SHP77 (cell line): ENCODE measurements around the gene PPP4R4.
"Not testable (repeated sequence)": the region's sequence is repeated elsewhere in the genome, so short reads cannot be mapped to it uniquely, and the experiment has no call there.

Source experiments
- DNase-seq, 2 experiments: peaks; one replicate each; lab custom pipeline; 2025; lab: John Stamatoyannopoulos, UW

The PPP4R4 gene

GRCh38 chr14:94269156-94269555 lies 95.0 kb downstream of the PPP4R4 start:
- DNase-seq = no peak

GRCh38 chr14:94276898-94277561 lies 102.9 kb downstream of the PPP4R4 start:
- DNase-seq = not testable (repeated sequence)

GRCh38 chr14:94278731-94279130 lies 104.6 kb downstream of the PPP4R4 start:
- DNase-seq = no peak

- no peak for DNase-seq
Observed at GRCh38 chr14:94282991-94283723, 109.0 kb downstream of the PPP4R4 start.

GRCh38 chr14:94284221-94284620 lies 110.1 kb downstream of the PPP4R4 start:
- no peak for DNase-seq

- DNase-seq = no peak
Observed at GRCh38 chr14:94285158-94285557, 111.0 kb downstream of the PPP4R4 start.

- DNase-seq = no peak
Observed at GRCh38 chr14:94288610-94289465, 114.7 kb downstream of the PPP4R4 start.

GRCh38 chr14:94290197-94290596 lies 116.1 kb downstream of the PPP4R4 start:
- DNase-seq = no peak

GRCh38 chr14:94291159-94291905 lies 117.2 kb downstream of the PPP4R4 start:
- no peak for DNase-seq

GRCh38 chr14:94291906-94292525 lies 117.9 kb downstream of the PPP4R4 start:
- DNase-seq = no peak

- DNase-seq = no peak
Observed at GRCh38 chr14:94292526-94292871, 118.4 kb downstream of the PPP4R4 start.

- no peak for DNase-seq
Observed at GRCh38 chr14:94292872-94293577, 118.9 kb downstream of the PPP4R4 start, which contains the start of gene SERPINA10. Gene SERPINA10 (minus strand): TSS chr14:94293268. CDS start chr14:94290593, 2,675 bp downstream.

GRCh38 chr14:94293578-94293924 lies 119.4 kb downstream of the PPP4R4 start:
- DNase-seq = no peak

- no peak for DNase-seq
Observed at GRCh38 chr14:94295360-94296180, 121.4 kb downstream of the PPP4R4 start.

- not testable (repeated sequence) for DNase-seq
Observed at GRCh38 chr14:94296181-94296545, 122.0 kb downstream of the PPP4R4 start.

GRCh38 chr14:94298130-94298529 lies 124.0 kb downstream of the PPP4R4 start:
- no peak for DNase-seq

GRCh38 chr14:94303111-94303510 lies 129.0 kb downstream of the PPP4R4 start:
- no peak for DNase-seq

- DNase-seq = no peak
Observed at GRCh38 chr14:94304243-94304642, 130.1 kb downstream of the PPP4R4 start.

- no peak for DNase-seq
Observed at GRCh38 chr14:94305620-94306019, 131.5 kb downstream of the PPP4R4 start.
